Stimulated activated CD4-positive, alpha-beta T cell treated with anti-CD3 and anti-CD28 coated beads, TNF-alpha, amount 100 ng/mL, for 1 hour (primary cell): ENCODE measurements around the gene MUC16.

ENCODE experiments used
- DNase-seq, 3 donors: peaks; one replicate each; pipeline ENCODE4 v3.0.0-alpha.2; 2020; ENCODE audit warnings: low read depth in 3 of 3, low spot score in 1 of 3

MUC16 gene

DNA sequence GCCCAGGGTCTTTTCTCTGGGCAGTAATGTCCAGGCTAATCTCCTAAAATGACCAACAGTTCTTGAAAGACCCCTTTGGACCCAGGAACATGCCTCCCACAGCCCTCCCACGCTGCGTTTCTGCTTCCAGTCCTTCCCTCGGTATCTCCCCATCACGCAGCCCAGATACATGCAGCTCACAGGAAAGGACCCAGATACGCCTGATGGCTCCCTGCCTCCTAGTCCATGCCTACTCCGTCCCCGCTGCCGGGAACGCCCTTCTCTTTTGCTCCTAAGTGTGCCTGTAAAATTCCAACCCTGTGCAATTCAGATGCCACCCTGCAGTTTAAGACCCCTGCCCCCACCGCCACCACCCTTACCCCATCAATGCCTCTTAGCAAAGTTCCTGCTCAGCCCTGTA lies 778 bp downstream of the MUC16 start:
- no peak for DNase-seq

GRCh38 chr19:9008667-9009066 lies 1.5 kb downstream of the MUC16 start:
- no peak for DNase-seq

DNA sequence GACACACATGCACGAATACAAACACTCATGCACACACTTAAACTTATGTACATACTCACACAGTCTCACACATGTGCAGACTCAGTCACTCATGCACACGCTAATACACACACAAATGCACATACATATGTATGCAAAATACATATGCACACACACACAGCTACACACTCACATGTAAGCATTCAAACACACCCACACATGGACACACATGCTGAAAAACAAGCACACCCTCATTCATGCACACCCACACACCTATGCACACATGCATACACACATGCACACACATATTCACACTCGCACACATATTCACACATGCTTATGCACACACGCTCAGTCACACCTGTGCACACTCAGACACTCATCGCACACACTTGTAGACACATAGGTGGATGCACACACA lies 9.3 kb downstream of the MUC16 start:
- no peak for DNase-seq

GRCh38 chr19:8988204-8988603 lies 22.0 kb downstream of the MUC16 start:
- DNase-seq = no peak

DNA sequence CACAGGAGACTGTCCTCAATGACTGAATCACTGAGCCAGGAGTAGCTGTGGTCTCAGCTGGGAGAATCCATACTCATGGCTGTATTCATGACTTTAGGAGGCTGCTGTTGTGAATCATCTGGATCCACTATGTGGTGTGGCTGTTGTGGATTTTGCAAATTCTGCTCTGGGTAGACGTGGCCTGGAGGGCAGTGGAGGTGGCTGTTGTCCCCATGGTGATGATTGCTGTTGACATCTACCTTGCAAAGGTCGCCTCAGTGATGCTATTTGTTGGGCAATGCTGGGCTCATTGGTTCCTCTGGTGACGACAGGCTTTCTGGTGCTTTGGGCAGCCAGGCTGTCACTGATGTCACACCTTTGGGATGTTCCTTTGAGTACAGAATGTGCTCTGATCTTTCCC lies 23.9 kb downstream of the MUC16 start:
- no peak for DNase-seq

DNA sequence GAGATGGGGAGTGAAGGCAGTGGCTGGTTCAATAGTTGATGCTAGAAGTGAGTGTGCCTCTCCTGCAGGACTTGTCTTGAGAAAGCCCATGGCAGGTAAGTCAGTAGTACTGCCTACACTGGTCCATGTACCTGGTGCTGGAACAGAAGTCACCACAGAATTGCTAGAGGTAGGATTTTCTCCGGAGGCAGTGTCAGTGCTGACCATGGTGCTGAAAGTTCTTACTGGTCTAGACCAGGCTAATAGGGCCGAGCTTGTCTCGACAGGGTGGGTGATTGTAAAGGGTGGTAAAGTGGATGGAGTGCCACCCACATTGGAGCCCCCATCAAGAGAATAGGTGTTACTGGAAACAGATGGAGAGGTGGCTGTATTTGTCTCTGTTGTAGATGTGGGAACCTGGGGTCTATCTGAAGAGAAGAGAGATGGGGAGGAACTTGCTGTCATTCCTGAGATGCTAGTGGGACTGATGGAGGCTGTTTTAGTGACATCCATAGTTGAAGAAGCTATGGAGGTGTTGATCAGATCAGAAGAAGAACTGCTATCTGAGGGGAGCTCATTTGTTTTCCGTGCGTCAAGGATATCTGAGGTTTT lies 36.6 kb downstream of the MUC16 start:
- no peak for DNase-seq

DNA sequence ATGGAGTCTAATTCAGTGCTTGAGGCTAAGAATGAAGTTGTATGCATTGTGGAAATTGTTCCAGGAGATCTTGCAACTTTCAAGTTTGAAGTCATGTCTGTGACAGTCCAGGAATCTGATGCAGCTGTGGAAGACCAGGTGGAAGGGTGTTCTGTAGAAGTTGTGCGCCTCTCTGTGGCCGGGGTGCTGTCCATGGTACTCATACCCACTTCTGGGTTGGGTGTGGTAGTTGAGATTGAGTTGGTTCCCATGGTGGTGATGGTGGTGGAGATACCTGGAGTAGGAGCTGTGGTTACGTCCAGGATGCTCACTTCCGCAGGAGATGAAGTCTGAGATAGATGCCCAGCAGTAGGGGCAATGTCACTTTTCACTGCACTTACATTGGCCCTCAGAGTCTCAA lies 44.3 kb downstream of the MUC16 start:
- no peak for DNase-seq
